Lung (tissue), 12 donors: ENCODE data around the gene YTHDF1. TPM values are rescaled to one million over a fixed set of nuclear protein-coding genes. Genes with fewer than 3 reads are reported as not detected.

ENCODE experiments used
- ATAC-seq: fragments of 200-7000 bp; cut with Tn5 transposase; one replicate; pipeline ENCODE4 v1.9.1; 2020; ENCODE audit warnings: moderate number of reproducible peaks; ENCODE audit not compliant: insufficient read depth, low FRiP score
- DNase-seq, 3 donors: peaks; one replicate each; pipeline ENCODE4 v3.0.0-alpha.2; 2013 to 2017
- H3K27ac ChIP-seq, 2 donors: one replicate each; pipeline ENCODE4 v1.5.1; 2013; ENCODE audit warnings: mild to moderate bottlenecking in 2 of 2, moderate library complexity in 2 of 2, control low read depth in 1 of 2, inconsistent platforms in 1 of 2, low read depth in 1 of 2, low read length in 1 of 2
- H3K27me3 ChIP-seq, 3 donors: one replicate each; pipeline ENCODE4 v1.5.1; 2013; ENCODE audit warnings: low read length in 2 of 3; ENCODE audit not compliant: control insufficient read depth in 3 of 3, insufficient read depth in 3 of 3
- H3K36me3 ChIP-seq, 4 donors: one replicate each; pipeline ENCODE4 v1.5.1; 2013; ENCODE audit warnings: low read length in 4 of 4, mild to moderate bottlenecking in 1 of 4, moderate library complexity in 1 of 4; ENCODE audit not compliant: control insufficient read depth in 4 of 4, insufficient read depth in 4 of 4
- H3K4me1 ChIP-seq, 5 donors: one replicate each; pipeline ENCODE4 v1.5.1; 2013; ENCODE audit warnings: low read length in 5 of 5, mild to moderate bottlenecking in 2 of 5, moderate library complexity in 1 of 5; ENCODE audit not compliant: control insufficient read depth in 5 of 5, insufficient read depth in 5 of 5
- H3K4me3 ChIP-seq: one replicate; pipeline ENCODE4 v1.5.1; 2013; ENCODE audit warnings: mild to moderate bottlenecking, control low read depth, moderate library complexity
- H3K9ac ChIP-seq, 2 donors: one replicate each; pipeline ENCODE4 v1.5.1; 2013; ENCODE audit warnings: low read length in 2 of 2, control low read depth in 1 of 2; ENCODE audit not compliant: insufficient read depth in 1 of 2
- H3K9me3 ChIP-seq, 4 donors: one replicate each; pipeline ENCODE4 v1.5.1; 2013; ENCODE audit warnings: low read length in 3 of 4, mild to moderate bottlenecking in 1 of 4, moderate library complexity in 1 of 4; ENCODE audit not compliant: control insufficient read depth in 4 of 4, insufficient read depth in 3 of 4
- WGBS, 2 donors: extraction: QIAGEN DNeasy Blood & Tissue Kit; methylation state at CpG; one replicate each; pipeline ENCODE4 v1.1.7; 2013; 5-methylcytosine and 5-hydroxymethylcytosine counted together
- polyA plus RNA-seq, 2 donors: library from polyadenylated mRNA; stranded (reverse); fragments of 200-250 nt; gene quantifications; one replicate each; pipeline ENCODE4 v1.2.1, GENCODE V29; 2013
- total RNA-seq, 2 donors: library from RNA; depleted of rRNA in 1 of 2; stranded (reverse); fragments of >200 nt in 1 of 2; gene quantifications; one replicate each; pipeline ENCODE4 v1.2.1, GENCODE V29; 2014 to 2021
- TF ChIP-seq, protein P1 (sequence below): IDR thresholded peaks from 2 replicates; pipeline ENCODE4 v1.5.1; 2012; ENCODE audit warnings: mild to moderate bottlenecking; ENCODE audit errors: control extremely low read depth, extremely low read depth
- donor health status: control.
- donor health status: control.
- donor health status: Bipolar disorder and iron deficiency.
- donor health status: healthy.
- donor health status: DM: yes; HTN: yes; CAD: no.

The YTHDF1 gene
- total and polyA plus RNA-seq, 4 donors, result 21.9 to 33.8 (median 24.1) TPM

GRCh38 chr20:63173552-63174191, 42.3 kb downstream of the YTHDF1 start:
- no peak overlapping the region for H3K4me3 ChIP-seq
- TF ChIP-seq, protein P1, sequence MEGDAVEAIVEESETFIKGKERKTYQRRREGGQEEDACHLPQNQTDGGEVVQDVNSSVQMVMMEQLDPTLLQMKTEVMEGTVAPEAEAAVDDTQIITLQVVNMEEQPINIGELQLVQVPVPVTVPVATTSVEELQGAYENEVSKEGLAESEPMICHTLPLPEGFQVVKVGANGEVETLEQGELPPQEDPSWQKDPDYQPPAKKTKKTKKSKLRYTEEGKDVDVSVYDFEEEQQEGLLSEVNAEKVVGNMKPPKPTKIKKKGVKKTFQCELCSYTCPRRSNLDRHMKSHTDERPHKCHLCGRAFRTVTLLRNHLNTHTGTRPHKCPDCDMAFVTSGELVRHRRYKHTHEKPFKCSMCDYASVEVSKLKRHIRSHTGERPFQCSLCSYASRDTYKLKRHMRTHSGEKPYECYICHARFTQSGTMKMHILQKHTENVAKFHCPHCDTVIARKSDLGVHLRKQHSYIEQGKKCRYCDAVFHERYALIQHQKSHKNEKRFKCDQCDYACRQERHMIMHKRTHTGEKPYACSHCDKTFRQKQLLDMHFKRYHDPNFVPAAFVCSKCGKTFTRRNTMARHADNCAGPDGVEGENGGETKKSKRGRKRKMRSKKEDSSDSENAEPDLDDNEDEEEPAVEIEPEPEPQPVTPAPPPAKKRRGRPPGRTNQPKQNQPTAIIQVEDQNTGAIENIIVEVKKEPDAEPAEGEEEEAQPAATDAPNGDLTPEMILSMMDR, result no peak
- H3K4me1 ChIP-seq, result peaks cover 0 to 16% (median 0%) of the 10 kb centered on the region in 5 donors
- no peak for ATAC-seq
- H3K27ac ChIP-seq, result no peak overlapping the region
- 35 to 41% methylated on average over 22 of the region's 22 CpGs for WGBS, 2 donors
- H3K9me3 ChIP-seq, result peaks cover 0 to 8% (median 0%) of the 10 kb centered on the region in 4 donors
- no peaks in the 10 kb centered on the region for H3K36me3 ChIP-seq
- H3K9ac ChIP-seq, result no peak overlapping the region
- no peak for DNase-seq
- H3K27me3 ChIP-seq, result peaks cover 18 to 53% (median 24%) of the 10 kb centered on the region in 3 donors

- 43 to 48% methylated on average over 8 of the region's 8 CpGs for WGBS, 2 donors
- H3K27ac ChIP-seq, result no peak overlapping the region
- peaks cover 0 to 11% (median 0%) of the 10 kb centered on the region in 4 donors for H3K9me3 ChIP-seq
- no peak overlapping the region for H3K4me3 ChIP-seq
- peaks cover 18 to 53% (median 19%) of the 10 kb centered on the region in 3 donors for H3K27me3 ChIP-seq
- H3K4me1 ChIP-seq, result peaks cover 0 to 11% (median 0%) of the 10 kb centered on the region in 5 donors
- H3K9ac ChIP-seq, result no peak overlapping the region
- TF ChIP-seq, protein P1, result no peak
- no peak for ATAC-seq
- no peaks in the 10 kb centered on the region for H3K36me3 ChIP-seq
- no peak for DNase-seq
These were observed 43.2 kb downstream of the YTHDF1 start for GRCh38 chr20:63172726-63173125.

- Histone ChIP-seq H3K36me3 (no peaks in the 10 kb centered on the region), H3K9me3 (peaks cover 0 to 11% (median 0%) of the 10 kb centered on the region in 4 donors), H3K4me3 (no peak overlapping the region), H3K4me1 (peaks cover 0 to 4% (median 0%) of the 10 kb centered on the region in 5 donors), H3K9ac (no peak overlapping the region), H3K27me3 (peaks cover 15 to 53% (median 18%) of the 10 kb centered on the region in 3 donors), H3K27ac (no peak overlapping the region)
- no peak for ATAC-seq
- DNase-seq, result no peak
- 73 to 79% methylated on average over 5 of the region's 5 CpGs for WGBS, 2 donors
- TF ChIP-seq, protein P1, result no peak
These were observed 43.9 kb downstream of the YTHDF1 start for GRCh38 chr20:63171991-63172390.
